ENCODE results near the gene LRCH1.

LRCH1 gene

GRCh38 chr13:46629811-46630413 is 76.9 kb downstream of the LRCH1 start:
- TF ChIP-seq CTCF (IDR thresholded peaks at IDR 0.05): no peak

GRCh38 chr13:46630431-46631178 is 77.6 kb downstream of the LRCH1 start:
- no peak for TF ChIP-seq CTCF (IDR thresholded peaks at IDR 0.05)

- no peak for TF ChIP-seq CTCF (IDR thresholded peaks at IDR 0.05)
These were observed 78.2 kb downstream of the LRCH1 start for GRCh38 chr13:46631179-46631542.

GRCh38 chr13:46632176-46632575 is 79.2 kb downstream of the LRCH1 start:
- no peak for TF ChIP-seq CTCF (IDR thresholded peaks at IDR 0.05)

GRCh38 chr13:46633416-46633815 is 80.4 kb downstream of the LRCH1 start:
- no peak for TF ChIP-seq CTCF (IDR thresholded peaks at IDR 0.05)

GRCh38 chr13:46636451-46636850 is 83.5 kb downstream of the LRCH1 start:
- TF ChIP-seq CTCF (IDR thresholded peaks at IDR 0.05): no peak

GRCh38 chr13:46637213-46637612 is 84.2 kb downstream of the LRCH1 start:
- no peak for TF ChIP-seq CTCF (IDR thresholded peaks at IDR 0.05)

Data from LNCAP (cell line).